NCI-H69 (cell line): ENCODE results near the gene ETDC.
"Not testable (repeated sequence)": the region's sequence is repeated elsewhere in the genome, so short reads cannot be mapped to it uniquely, and the experiment has no call there.

Experiments
- DNase-seq: peaks from one replicate; lab custom pipeline; 2025; lab: John Stamatoyannopoulos, UW

ETDC gene

DNA sequence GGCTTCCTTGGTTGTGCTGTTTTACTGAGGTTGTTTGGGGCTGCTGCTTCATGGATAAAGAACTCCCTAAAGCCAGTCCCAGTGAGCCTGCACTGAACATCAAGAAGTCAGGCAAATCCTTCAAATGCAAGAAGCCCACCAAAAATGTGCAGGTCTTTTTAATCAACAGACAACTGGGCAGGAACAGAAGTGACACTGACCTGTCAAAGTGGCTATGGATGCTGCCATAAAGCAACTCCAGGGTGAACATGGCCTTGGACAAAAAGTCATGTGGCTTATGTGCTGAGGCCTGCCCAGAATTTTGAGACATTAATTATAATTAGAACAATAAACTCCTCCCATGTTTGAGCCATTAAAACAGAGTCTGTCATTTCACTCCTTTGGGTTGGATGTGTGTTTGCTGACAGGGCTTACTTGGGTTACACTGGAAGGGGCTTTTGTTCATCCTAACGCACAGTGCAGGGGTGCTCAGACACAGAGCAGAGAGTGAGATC lies at the start of gene ETDC:
ETDC (plus strand) TSS at position 51 of the 494 bp plus-strand sequence; CDS start at position 51, 0 bp downstream.
- no peak for DNase-seq

DNA sequence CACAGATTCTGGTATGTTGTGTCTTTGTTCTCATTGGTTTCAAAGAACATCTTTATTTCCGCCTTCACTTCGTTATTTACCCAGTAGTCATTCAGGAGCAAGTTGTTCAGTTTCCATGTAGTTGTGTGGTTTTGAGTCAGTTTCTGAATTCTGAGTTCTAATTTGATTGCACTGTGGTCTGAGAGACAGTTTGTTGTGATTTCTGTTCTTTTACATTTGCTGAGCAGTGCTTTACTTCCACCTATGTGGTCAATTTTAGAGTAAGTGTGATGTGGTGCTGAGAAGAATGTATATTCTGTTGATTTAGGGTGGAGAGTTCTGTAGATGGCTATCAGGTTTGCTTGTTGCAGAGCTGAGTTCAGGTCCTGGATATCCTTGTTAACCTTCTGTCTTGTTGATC lies 48.3 kb upstream of the ETDC start:
- DNase-seq, result not testable (repeated sequence)

DNA sequence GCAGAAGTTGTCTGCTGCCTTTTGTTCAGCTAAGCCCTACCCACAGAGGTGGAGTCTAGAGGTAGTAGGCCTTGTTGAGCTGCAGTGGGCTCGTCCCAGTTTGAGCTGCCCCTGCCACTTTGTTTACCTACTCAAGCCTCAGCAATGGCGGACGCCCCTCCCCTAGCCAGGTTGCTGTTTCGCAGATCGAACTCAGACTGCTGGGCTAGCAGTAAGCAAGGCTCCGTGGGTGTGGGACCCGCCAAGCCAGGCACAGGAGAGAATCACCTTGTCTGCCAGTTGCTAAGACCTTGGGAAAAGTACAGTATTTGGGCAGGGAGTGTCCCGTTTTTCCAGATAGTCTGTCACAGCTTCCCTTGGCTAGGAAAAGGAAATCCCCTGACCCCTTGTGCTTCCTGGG lies 45.9 kb upstream of the ETDC start:
- DNase-seq, result not testable (repeated sequence)

DNA sequence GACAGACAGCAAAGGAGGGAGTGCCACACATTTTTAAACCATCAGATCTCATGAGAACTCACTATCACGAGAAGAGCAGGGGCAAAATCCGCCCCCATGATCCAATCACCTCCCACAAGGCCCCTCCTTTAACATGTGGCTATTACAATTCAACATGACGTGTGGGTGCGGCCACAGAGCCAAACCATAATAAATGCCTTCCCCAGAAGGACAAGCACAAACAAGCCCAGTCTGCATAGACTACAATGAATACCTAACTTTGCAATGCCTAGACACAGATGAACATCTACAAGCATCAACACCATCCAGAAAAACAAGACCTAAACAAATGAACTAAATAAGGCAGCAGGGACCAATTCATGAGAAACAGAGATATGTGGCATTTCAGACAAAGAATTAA lies 45.1 kb upstream of the ETDC start:
- no peak for DNase-seq

DNA sequence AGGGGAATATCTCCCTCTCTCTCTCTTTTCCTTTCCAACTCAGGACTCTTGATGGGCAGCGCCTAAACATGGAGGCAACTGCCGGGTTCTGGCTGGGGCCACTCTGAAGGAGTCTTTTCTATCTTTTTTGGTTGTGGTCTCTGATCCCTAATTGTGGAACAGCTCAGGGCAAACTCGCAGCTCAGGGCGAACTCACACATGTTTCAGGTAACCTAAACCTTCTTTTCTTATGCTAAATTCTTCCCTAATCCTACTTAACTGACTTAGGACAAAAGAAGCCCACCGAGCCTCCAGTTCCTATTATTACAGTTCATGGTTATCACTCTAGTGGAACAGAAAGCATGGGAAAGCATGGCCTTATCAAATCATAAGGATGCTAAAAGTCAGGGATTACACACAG lies 36.1 kb upstream of the ETDC start:
- DNase-seq, result no peak

DNA sequence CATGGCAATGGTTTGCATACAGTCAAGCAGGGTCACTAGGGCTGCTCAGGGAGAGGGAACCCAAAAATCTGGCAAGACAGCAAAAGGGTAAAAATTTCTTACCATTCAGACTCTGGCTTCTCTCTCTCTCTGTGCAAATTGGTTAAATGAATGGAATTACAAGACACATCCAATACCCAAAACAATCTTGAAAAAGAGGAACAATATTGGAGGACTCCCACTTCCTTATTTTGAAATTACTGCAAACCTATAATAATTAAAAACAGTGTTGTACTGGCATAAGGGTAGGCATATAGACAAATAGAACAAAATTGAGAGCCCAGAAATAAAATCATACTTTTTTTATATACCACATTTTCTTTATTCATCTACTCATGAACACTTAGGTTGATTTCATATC lies 33.3 kb upstream of the ETDC start:
- no peak for DNase-seq

DNA sequence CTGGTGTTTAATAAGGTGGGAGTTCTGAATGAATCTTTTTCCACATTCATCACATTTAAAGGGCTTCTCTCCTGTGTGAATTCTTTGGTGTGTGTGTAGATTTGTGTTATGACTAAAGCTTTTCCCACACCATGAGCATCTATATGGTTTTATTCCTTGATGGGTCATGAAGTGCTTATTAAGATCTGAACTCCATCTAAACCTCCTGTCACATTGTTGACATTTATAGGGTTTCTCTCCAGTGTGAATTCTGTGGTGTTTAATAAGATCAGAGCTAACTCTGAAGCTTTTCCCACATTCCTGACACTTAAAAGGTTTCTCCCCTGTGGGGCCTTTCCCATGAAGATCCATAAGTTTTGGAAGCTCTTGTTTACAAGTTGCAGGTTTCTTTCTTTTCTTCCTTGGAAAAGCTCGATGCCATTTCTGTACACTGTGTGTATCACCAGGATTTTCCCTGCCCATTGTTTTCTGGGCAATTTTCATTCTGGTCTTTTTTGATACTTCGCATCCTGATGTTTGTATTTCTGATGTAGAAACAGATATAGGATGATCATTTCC lies 21.9 kb upstream of the ETDC start:
- no peak for DNase-seq

DNA sequence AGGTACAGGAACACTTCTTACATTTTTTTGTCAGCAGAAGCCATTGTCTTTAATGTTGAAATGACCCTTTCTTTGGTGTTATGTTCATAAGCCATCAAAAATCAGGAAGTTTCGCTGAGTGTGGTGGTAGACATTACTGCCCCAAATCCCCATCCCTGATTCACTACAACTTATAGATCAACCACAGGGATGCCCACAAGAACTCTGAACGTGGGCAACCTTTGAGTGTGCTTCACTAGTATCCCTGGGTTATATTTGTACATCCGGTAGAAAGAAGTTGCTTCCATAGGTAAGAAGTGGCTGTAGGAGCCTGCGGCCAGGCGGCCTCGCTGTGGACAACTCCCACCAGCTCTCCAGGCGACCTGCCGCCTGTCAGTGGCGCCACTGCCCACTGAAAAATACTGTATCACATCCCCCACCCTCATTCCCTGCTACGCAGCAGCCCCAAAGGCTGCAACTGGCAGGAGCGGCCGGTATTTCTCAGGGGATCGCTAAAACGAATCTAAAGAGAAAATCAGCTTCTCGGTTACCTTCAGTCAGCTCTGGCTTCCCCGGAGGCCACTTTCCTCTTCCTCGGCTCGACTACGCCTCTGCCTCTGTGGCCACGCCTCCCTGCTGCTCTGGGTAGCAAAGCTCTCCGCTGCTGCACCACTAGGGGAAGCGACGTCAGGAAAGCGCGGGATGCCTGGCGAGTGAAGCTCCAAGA lies 13.9 kb upstream of the ETDC start:
- DNase-seq, result peak; percentile 73

DNA sequence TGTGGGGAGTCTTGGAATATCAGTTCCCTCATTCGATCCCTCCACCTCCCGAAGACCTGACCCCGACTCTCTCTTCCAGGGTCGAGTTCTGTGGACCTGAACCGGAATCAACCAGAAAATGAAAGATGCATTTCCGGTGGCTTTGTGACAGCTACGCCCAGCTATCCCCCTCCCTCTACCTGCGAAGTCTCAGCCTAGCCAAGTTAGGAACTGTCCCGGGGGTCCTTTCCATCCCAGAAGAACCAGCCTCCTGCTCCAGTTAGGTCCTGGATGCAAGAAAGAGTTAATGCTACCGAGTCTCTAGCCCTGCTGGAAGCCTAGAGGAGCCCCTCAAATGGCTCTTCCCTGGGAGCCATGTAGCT lies 13.4 kb upstream of the ETDC start:
- DNase-seq, result no peak

DNA sequence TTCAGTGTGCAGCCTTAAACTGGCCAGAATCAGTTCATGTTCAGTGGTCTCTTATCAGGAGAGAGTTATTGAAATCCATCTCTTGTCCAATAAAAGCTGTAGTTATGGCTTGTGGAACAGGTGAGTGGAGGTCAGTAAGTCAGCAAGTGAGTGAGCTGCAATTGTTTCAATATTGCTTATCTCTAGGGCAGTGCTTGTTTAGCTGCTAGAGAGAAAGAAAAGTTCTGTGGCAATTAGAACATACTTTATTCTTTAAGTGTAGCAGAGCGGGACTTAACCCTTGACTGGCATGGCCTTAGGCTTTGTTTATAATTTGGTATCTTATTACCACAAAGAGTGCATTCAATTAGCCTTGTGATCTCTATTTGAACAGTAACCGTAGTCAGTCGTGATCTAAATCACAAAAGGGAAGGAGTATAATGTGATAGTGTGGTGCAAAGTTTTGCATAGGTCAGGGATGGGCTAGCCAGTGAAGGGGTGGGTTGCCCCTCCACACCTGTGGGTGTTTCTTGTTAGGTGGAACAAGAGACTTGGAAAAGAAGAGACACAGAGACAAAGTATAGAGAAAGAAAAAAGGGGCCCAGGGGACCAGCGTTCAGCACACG lies 6.9 kb upstream of the ETDC start:
- peak; percentile 22 for DNase-seq

DNA sequence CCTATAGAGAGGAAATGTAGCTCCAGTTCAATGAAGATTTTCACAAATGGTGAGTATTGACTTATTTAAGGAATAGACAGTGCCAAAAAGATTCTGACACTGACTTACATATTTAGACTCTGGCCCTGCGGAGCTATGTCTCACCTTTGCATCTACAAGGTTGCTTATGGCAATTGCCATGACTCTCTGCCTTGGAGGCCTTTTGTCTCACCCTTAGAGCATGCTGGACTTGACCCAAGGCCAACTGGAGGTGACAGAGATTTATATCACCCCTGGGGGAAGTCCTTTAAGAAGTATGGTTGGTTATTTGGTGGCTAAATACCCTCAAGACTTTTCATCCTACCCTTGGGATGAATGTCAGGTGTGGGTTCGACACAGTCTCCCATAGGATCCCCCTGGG lies 4.5 kb upstream of the ETDC start:
- no peak for DNase-seq

DNA sequence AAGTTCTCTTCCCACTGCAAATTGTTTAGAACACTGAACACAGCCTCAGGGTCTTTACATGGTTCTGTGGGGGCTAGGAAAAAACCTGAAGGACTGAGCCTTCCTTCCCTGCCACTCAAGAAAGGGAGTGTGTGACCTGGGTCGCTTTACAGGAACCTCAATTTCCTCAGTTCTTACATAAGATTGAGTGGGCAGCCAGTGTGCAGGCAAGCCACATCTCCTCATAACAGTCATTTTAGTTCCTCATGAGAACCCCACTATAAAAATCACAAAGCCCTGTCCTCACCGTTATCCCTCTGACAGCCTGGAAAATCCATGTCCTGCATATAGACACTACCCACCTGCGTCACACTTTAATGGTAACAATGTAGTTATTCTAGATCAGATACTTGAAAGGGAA lies 2.1 kb upstream of the ETDC start:
- no peak for DNase-seq

DNA sequence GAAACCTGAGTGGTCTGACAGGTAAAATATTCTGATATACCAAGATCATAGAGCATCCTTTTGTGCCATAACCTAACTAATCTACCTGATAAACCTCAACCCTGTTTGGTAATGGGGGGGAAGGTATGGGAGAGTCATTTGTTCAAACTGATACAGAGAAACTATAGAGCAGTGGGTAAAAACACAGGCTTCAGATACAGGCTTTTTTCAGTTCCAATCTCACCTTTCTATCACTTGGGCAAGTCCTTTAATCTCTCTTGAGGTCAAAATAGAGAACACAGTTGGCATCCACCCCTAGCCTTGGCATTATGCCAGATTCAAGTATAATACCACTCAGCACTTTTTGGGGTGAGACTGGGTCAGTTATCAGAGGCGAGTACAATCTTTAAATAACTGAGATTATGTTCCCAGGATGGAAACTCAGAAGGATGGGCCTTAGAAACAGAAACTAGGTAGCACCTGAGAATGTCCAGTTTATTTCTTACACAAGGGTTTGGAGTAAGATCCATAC lies 880 bp upstream of the ETDC start:
- DNase-seq, result no peak

DNA sequence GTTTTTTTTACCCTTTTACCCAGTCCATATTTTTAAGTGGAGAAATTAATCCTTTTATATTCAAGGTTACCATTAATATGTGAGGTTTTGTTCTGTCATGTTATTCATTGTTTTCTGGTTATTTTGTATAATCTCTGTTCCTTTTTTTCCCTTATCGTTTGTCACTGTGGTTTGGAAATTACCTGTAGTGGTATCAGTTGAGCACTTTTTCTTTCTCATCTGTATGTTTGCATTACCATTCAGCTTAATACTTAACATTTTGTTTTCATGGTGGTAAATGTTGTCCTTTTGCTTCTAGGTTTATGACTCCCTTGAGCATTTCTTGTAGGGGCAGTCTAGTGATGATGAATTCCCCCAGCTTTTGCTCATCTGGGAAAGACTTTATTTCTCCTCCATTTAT lies 6.6 kb downstream of the ETDC start:
- DNase-seq, result no peak

DNA sequence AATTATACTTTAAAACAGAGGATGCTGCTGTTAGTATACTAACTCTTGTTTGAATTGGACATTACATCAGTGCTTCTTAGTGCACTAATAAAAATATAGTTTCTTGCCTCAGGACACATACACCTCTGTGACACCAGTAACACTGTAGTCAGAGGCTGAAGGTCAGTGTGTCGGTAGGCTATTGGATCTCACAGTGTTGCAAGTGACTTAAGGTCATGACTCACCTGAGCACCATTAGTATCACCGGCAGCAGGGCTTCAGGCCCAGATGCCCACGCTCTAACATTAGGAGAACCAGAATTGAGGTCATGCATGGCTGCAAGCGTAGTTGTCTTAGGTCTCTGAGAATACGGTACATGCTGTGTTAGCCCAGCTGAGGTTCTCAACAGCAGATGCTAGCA lies 15.2 kb downstream of the ETDC start:
- DNase-seq, result no peak

DNA sequence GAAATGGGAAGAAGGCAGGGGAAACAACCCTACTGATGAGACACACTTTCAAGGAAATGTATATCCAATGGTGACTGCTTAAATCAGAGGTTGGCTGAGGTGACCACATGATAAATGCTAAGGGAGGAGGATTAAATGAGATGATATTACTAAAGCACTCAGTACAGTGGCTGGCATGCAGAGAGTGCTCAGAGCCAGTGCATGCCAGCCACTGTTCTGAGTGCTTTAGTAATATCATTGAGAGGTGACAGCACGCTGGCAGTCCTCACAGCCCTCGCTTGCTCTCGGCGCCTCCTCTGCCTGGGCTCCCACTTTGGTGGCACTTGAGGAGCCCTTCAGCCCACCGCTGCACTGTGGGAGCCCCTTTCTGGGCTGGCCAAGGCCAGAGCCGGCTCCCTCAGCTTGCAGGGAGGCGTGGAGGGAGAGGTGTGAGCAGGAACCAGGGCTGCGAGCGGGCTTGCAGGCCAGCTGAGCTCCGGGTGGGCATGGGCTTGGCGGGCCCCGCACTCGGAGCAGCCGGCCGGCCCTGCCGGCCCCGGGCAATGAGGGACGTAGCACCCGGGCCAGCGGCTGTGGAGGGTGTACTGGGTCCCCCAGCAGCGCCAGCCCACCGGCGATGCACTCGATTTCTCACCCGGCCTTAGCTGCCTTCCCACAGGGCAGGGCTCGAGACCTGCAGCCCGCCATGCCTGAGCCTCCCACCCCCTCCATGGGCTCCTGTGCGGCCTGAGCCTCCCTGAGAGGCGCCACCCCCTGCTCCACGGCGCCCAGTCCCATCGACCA lies 15.9 kb downstream of the ETDC start:
- not testable (repeated sequence) for DNase-seq

DNA sequence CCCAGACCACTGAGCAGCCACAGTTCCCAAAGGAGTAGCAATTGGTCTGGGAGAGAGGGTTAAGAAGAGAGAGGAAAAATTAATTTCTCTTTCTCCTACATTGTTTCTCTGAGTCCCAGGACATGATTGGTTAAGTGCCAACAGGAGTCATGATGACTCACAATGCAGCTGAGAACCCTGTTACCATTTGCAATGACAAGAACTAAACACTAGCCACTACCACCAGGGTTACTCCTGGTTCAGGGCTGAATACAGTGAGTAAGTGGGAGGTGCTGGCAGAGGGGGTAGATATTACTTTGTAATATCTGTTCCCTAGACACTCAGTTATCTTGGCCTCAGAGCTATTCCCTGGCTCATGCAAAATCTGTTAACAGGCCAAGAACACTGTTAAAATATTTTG lies 18.0 kb downstream of the ETDC start:
- peak; percentile 4 for DNase-seq

DNA sequence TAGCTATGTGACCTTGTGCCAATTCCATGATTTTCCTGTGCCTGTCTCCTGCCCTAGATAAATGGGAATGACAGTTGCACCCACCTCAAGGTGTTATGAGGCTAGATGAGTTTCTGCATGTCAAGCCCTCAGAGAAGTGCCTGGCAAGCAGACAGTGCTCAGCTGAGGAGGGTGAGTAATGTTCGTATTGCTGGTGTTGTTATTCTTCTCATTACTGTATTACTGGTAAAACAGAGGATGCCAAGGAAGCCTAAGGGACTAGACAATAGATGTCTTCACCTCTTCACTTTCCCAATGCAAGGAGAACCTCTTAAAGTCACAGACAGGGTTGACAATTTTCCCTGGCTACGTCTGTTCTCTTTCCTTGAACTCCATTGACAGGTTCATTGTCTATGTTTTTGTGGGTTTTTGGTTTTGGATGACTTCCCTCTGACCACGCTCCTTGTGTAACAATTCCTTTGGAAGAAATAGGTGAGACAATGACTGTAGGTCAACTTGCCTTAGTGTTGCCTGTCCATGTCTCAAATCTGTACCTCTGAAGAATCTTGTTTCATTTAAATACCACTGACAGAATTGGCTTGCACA lies 19.2 kb downstream of the ETDC start:
- DNase-seq, result no peak

DNA sequence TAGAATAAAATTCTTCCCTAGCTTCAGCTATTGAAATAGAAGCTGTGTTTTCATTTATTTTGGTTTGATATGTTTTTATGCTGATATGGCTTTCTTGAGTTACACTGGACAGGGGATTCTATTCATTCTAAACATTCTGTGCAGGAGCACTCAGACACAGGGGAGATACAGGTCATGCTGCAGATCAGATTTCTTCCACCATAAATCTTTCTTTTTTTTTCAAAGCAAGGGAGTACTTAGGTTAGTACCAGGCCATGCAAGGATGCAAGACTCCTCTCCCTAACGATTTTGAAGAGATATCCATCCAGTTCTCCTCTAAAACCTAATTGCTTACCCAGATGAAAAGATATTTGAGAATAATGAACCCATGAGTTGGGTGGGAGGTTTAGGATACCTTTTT lies 21.4 kb downstream of the ETDC start:
- DNase-seq, result peak; percentile 28

DNA sequence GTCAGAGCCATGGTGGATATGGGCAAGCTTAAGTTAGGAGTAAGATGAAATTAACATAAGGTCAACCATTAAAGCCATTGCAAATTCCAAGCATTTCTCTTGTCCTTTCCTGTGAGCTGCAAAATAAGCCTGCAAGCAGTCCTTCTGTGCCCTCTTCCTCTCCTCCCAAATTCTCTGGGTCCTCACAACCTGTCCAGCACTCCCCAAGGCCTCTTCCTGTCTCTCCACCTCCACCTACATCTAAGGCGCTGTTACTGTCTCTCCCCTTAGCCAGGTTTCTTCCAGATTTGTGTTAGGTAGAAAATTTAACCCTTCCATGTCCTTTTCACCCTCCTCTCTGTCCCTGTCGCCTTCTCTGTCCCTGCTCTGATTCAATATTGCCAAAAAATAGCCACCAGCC lies 22.2 kb downstream of the ETDC start:
- DNase-seq, result no peak

DNA sequence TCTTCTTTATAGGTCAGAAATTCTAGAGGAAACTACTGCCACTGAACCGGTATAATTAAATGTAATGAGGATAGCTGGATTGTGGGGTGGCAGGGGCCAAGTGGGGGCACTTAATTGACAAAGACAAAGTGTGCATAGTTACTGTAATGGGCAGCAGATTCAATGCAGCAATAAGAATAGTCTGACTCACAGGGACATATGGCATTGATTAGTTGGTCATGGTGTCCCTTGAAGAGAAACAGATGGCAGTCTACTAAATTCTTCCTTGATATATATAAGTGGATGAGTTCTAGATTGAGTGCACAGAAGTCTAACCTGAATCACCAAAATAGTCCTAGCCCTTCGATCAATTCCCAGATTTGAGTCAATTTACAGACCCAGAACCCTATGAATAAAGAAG lies 31.6 kb downstream of the ETDC start:
- peak; percentile 30 for DNase-seq

DNA sequence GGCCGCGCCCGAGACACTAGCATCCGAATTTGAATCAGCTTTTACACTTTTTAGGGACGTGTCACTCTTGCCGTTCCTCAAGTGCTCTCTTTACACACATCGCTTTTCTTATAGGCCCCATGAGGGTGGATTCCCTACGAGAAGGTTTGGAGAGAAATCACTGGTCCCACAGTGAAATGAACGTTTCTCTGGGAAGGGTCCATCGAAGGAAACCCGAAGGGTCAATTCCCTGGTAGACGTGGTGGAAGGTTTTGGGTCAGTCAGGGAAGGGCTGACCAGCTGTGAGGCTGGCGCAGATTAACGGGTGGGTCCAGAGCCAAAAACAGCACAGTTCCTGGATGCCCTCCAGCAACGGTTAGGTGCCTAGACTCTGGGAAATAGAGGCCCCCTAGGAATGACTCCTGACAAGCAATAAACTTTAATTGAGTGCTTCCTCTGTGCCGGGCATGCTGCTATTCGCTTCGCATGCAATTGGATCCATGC lies 35.9 kb downstream of the ETDC start:
- DNase-seq, result peak; percentile 92
